Right hindlimb (tissue), 1 donor: ENCODE measurements around the gene AFF3.

Experiments
- DNase-seq: peaks from one replicate; pipeline ENCODE4 v3.0.0-alpha.2; 2018

The AFF3 gene

DNA sequence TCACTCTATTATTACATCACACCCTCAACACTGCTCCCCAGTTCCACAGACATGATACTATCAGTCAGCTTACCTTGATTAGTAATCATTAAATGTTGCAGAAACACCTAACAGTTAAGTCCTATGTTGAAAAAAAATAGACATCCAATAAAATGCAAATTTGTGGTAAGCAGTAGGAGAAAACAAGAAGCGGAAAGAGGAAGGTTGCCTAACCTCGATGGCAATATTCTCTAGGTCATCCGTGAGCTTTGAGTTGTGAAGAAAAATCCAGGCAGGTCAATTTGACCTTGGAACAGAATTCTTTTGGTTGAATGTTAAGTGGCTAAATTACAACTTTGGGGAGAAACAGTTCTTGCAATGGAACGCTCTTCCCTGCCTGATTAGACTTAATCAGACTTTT is 264.4 kb downstream of the AFF3 start:
- DNase-seq, result no peak

DNA sequence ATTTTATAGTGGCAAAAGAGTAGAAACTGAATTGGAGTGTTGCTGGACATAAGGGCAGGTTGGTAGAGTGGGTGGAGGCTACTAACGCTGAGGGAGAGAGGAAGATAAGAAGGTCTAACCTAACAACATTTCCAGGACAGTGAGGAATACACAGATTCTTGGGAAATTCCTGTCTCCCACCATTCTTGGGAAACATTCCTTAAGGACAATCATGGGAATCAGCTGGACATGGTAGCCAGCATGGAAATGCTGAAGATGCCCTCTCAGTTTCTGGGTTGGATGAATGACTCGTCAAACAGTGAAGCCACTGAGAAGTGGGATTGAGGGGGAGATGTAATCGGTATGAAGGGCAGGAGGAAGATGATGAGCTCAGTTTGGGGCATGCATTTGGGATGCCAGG is 265.4 kb downstream of the AFF3 start:
- DNase-seq, result no peak

- no peak for DNase-seq
Measured at GRCh38 chr2:99875627-99876201, 266.7 kb downstream of the AFF3 start.

- no peak for DNase-seq
Measured at GRCh38 chr2:99868260-99868659, 274.1 kb downstream of the AFF3 start.

- DNase-seq, result no peak
Measured at GRCh38 chr2:99867770-99868169, 274.6 kb downstream of the AFF3 start.

GRCh38 chr2:99865818-99866676 is 276.3 kb downstream of the AFF3 start:
- no peak for DNase-seq

DNA sequence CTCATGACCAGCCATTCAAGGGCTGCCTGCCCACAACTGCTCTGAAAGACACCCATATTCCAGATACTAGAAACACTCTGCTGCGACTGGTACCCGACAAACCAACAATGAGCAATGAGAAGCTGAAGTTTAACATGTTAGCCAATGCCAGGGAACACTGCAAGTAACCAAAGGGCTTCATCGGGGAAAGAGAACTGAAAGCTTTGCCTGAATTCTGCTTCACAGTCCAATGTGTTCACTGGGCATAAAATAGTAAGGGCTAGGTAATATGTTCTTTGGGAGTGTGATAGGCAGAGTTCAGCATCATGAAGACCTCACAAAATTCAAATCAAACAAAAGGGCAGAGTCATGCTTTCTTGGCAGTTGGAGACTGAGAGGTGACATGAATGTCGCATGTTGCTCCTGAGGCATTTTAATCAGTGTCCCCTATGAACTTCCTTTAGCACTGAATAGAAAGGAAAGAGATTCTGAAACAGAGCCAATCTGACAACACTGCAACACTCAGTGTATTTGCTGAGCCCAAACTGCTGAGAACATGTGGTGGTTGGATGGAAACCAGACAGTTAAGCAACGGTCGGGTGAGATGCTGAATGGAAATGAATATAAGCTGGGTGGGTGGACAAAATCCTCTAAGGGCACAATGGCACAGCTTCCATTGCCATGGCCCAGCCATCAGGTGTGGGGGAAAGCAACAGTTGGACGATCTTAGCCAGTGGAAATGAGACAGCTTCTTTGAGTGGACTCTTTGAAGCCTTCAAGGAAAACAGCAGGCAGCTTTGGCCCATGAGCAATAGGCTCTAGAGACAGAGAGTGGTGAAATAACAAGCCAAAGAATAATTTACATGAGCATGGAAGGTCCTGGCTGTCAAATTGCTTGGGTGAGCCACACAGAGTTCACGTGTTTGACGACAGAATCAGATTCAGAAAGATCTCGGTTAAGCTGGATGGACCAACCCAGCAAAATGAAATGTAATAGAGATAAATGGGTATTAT is 277.5 kb downstream of the AFF3 start:
- no peak for DNase-seq

DNA sequence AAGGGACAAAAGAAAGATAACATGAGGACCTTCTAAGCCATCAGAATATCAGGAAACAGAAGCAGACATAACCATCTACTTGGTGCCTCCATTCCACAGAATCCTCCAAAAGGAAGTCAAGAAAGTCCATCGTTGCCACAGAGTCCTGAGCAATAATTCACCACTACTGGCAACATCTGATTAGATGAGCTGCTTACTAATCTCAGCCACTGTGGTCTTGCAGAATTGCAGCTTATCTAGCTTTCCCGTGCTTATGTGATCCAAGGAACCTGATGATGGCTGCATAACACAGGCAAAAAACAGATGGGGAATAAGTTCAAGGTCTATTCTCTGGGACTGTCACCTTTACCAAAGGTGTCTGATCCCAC is 278.5 kb downstream of the AFF3 start:
- DNase-seq, result no peak

DNA sequence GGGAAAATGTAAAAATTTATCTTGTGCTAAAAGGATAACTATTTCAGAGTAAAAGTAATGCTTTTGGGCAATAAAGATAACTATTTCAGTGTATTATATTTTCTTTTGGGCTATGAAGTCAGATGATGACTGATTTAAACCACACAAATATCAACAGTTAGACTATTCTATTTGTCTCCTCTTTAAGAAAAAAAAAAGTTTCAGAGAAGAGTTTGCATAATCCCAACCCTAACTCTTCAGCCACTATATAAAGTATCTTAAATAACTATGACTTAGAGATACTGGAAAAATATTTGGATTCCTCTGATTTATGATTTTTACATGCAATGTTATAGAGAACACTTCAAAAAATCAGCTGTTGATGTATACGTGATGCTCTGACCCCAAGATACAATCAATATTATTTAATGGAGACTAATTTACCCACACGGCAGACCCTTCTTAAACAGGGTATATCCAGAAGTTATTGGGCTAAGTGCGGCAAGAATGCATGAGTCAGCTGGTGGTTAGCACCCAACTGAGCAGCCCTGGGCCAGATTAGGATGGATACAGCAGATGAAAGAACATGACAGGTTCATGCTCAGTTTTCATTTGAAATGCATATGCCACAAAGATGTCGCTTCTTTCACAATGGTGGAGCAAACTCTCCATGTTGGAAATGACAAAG is 279.0 kb downstream of the AFF3 start:
- DNase-seq, result no peak

GRCh38 chr2:99862566-99862965 is 279.8 kb downstream of the AFF3 start:
- DNase-seq, result no peak

- no peak for DNase-seq
Measured at GRCh38 chr2:99861376-99861760, 281.0 kb downstream of the AFF3 start.

DNA sequence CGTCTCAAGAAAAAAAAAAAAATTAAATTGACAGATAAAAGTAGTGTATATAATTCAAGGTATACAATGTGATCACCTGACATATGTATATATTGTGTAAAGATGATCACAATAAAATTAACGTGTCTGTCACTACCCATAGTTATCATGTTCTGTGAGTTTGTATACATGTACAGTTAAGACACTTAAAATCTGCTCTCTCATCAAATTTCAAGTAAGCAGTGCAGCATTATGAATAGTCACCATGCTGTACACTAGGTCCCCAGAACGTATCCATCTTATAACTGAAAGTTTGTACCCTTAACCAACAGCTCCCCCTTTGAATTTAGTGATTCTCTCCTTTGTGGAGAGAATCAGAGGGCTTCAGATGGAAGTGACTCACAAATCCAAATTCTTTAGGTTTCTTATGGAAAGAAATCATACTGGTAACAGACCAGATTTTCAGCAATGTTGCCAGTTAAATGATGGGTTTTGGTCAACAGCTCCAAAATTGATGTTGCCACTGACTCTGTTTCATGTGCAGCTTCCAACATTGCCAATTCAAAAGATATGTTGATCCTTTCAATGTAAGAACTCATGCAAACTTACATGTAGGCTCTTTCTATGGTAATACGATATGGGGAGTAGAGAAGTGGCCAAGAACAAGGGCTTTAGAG is 281.5 kb downstream of the AFF3 start:
- no peak for DNase-seq

GRCh38 chr2:99858951-99859596 is 283.3 kb downstream of the AFF3 start:
- DNase-seq, result no peak

GRCh38 chr2:99857867-99858444 is 284.4 kb downstream of the AFF3 start:
- DNase-seq, result no peak

GRCh38 chr2:99857372-99857771 is 285.0 kb downstream of the AFF3 start:
- no peak for DNase-seq

GRCh38 chr2:99856119-99856518 is 286.3 kb downstream of the AFF3 start:
- no peak for DNase-seq

DNA sequence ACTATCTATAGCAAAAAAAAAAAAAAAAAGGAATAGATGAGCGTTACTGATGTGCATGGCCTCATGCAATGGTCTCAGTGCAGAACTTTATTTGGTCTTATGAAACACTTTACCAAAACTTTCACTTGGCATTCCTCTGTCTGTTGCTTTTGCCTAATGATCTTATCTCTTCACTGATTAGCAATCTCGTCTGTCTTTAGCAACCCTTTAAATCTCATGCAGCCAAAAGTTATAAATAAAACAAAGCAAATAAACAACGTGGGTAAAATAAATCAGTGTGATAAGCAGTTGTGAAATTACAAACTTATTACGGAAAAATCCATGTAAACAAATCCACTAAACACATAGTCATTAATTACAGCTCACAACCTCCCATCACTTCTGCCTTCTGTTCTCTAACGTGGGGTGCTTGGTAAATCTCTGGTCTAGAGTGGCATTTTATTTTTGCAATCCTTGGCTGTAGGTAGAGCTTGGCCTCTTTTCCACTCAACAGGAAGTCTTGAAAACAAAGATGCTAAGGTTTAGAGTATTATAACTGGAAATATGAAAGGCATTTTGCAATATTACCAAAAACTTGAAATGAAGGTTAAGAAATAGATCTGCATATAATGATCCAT is 288.0 kb downstream of the AFF3 start:
- DNase-seq, result no peak

GRCh38 chr2:99852956-99853355 is 289.4 kb downstream of the AFF3 start:
- DNase-seq, result no peak

- DNase-seq, result no peak
Measured at GRCh38 chr2:99852376-99852934, 289.9 kb downstream of the AFF3 start.

DNA sequence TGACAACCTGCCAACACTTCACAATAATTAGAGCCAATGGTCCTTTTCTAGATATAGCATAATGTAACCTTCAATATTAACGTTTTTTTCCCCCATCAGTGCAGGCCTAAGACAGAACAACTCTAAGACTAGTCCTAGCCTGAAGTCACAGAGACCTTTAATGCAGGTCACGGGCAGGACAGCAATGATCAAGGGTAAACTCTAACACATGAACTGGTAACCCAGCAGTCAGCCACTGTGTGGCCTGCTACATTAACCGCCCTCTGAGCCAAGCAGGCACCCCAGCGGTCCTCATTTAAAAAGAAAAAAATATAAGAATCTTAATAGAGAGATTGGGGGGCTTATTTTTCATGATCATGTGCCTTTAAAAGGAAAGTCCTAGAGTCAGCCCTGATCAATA is 290.6 kb downstream of the AFF3 start:
- no peak for DNase-seq

- DNase-seq, result no peak
Measured at GRCh38 chr2:99851089-99851488, 291.3 kb downstream of the AFF3 start.
